Osteocyte (in vitro differentiated cells): Measurements from ENCODE around the gene ZDHHC24. TPM values are rescaled to one million over a fixed set of nuclear protein-coding genes. Genes with fewer than 3 reads are reported as not detected.

Experiments used
- DNase-seq: peaks from one replicate; pipeline ENCODE4 v3.0.0; 2021; ENCODE audit warnings: mixed read lengths; ENCODE audit not compliant: unreplicated experiment; ENCODE audit errors: extremely low spot score
- H3K27ac Mint-ChIP-seq: one replicate; pipeline ENCODE4 v1.8.0; 2021; ENCODE audit warnings: mild to moderate bottlenecking, mixed read lengths; ENCODE audit not compliant: unreplicated experiment
- H3K27me3 Mint-ChIP-seq: one replicate; pipeline ENCODE4 v1.8.0; 2021; ENCODE audit warnings: mixed read lengths; ENCODE audit not compliant: unreplicated experiment
- H3K36me3 Mint-ChIP-seq: one replicate; pipeline ENCODE4 v1.8.0; 2021; ENCODE audit warnings: mixed read lengths; ENCODE audit not compliant: unreplicated experiment
- H3K4me1 Mint-ChIP-seq: one replicate; pipeline ENCODE4 v1.8.0; 2021; ENCODE audit warnings: mixed read lengths; ENCODE audit not compliant: unreplicated experiment
- H3K4me3 Mint-ChIP-seq: one replicate; pipeline ENCODE4 v1.8.0; 2021; ENCODE audit warnings: mild to moderate bottlenecking, moderate library complexity, mixed read lengths; ENCODE audit not compliant: unreplicated experiment
- H3K9me3 Mint-ChIP-seq: one replicate; pipeline ENCODE4 v1.8.0; 2021; ENCODE audit warnings: mixed read lengths; ENCODE audit not compliant: unreplicated experiment
- CTCF ChIP-seq: fragments of 200-600 bp; sonication (generic); IDR thresholded peaks from 2 replicates; pipeline ENCODE4 v1.5.0; 2021; ENCODE audit warnings: antibody characterized with exemption, mild to moderate bottlenecking, moderate library complexity
- total RNA-seq: library from RNA; stranded (reverse); gene quantifications from 2 replicates; pipeline ENCODE4 v1.2.1, GENCODE V29; 2021

ZDHHC24 gene
- total RNA-seq, 1 donor from 2014 or later, result 16.6 TPM

GRCh38 chr11:66475349-66476172 lies 70.3 kb downstream of the ZDHHC24 start:
- no peak for TF ChIP-seq CTCF
- no peak for DNase-seq
- Mint-ChIP-seq H3K4me3 (no peak overlapping the region), H3K27me3 (no peaks in the 10 kb centered on the region), H3K36me3 (peaks cover 6% of the 10 kb centered on the region), H3K4me1 (peaks cover 17% of the 10 kb centered on the region), H3K9me3 (no peaks in the 10 kb centered on the region), H3K27ac (no peak overlapping the region)

- no peak for TF ChIP-seq CTCF
- DNase-seq, result no peak
- Mint-ChIP-seq H3K36me3 (peaks cover 6% of the 10 kb centered on the region), H3K4me1 (peaks cover 14% of the 10 kb centered on the region), H3K27me3 (no peaks in the 10 kb centered on the region), H3K9me3 (no peaks in the 10 kb centered on the region), H3K4me3 (no peak overlapping the region), H3K27ac (no peak overlapping the region)
These were observed 72.0 kb downstream of the ZDHHC24 start for GRCh38 chr11:66473608-66474515.

- Mint-ChIP-seq H3K9me3 (no peaks in the 10 kb centered on the region), H3K4me1 (peaks cover 13% of the 10 kb centered on the region), H3K27ac (no peak overlapping the region), H3K36me3 (peaks cover 6% of the 10 kb centered on the region), H3K27me3 (no peaks in the 10 kb centered on the region), H3K4me3 (no peak overlapping the region)
- DNase-seq, result no peak
- no peak for TF ChIP-seq CTCF
These were observed 72.7 kb downstream of the ZDHHC24 start for GRCh38 chr11:66473167-66473566.

GRCh38 chr11:66472054-66472453 lies 73.8 kb downstream of the ZDHHC24 start:
- Mint-ChIP-seq H3K9me3 (no peaks in the 10 kb centered on the region), H3K4me3 (no peak overlapping the region), H3K27ac (no peak overlapping the region), H3K4me1 (peaks cover 15% of the 10 kb centered on the region), H3K36me3 (peaks cover 6% of the 10 kb centered on the region), H3K27me3 (no peaks in the 10 kb centered on the region)
- DNase-seq, result no peak
- TF ChIP-seq CTCF, result no peak

GRCh38 chr11:66471142-66471541 lies 74.7 kb downstream of the ZDHHC24 start:
- no peak for TF ChIP-seq CTCF
- Mint-ChIP-seq H3K36me3 (peaks cover 6% of the 10 kb centered on the region), H3K9me3 (no peaks in the 10 kb centered on the region), H3K27ac (no peak overlapping the region), H3K4me3 (no peak overlapping the region), H3K4me1 (peaks cover 16% of the 10 kb centered on the region), H3K27me3 (no peaks in the 10 kb centered on the region)
- DNase-seq, result no peak
